H1 (cell line): Measurements from ENCODE around the gene U2SURP. TPM values are rescaled to one million over a fixed set of nuclear protein-coding genes. Genes with fewer than 3 reads are reported as not detected.

Source experiments
- CTCF ChIA-PET: fragments of 300-600 bp; sonication (Branson Sonifier 250); formaldehyde crosslinking; loops from one replicate; lab custom pipeline; 2021; ENCODE audit not compliant: partially characterized antibody; lab: Charles Lee
- POLR2A ChIA-PET: fragments of 300-600 bp; sonication (Branson Sonifier 250); formaldehyde crosslinking; loops from one replicate; lab custom pipeline; 2021; ENCODE audit warnings: inconsistent platforms; ENCODE audit not compliant: partially characterized antibody; lab: Charles Lee
- DNase-seq, 2 experiments: peaks; one replicate each; pipeline versions ENCODE4 v3.0.0 to v3.0.0-alpha.2; 2010 to 2022; ENCODE audit warnings: low spot score in 2 of 2, low read depth in 1 of 2, mixed read lengths in 1 of 2
- FAIRE-seq: peaks from 2 replicates; lab custom pipeline; 2011; peaks lifted over from hg19 to GRCh38; lab: Jason Lieb, UNC
- H2AFZ ChIP-seq: 2 replicates; pipeline ENCODE4 v1.8.1; 2012; ENCODE audit warnings: low read length, inconsistent platforms
- H2AK5ac ChIP-seq: 2 replicates; pipeline ENCODE4 v1.6.1; 2013; ENCODE audit warnings: low read depth, low read length
- H2BK120ac ChIP-seq: replicated peaks from 2 replicates; pipeline ENCODE3; 2013; ENCODE audit warnings: low read depth, low read length, inconsistent platforms
- H2BK12ac ChIP-seq: 2 replicates; pipeline ENCODE4 v1.6.1; 2013; ENCODE audit warnings: low read depth, low read length
- H2BK15ac ChIP-seq: 2 replicates; pipeline ENCODE4 v1.6.1; 2013; ENCODE audit warnings: low read length
- H2BK20ac ChIP-seq: 2 replicates; pipeline ENCODE4 v1.6.1; 2013; ENCODE audit warnings: low read length
- H2BK5ac ChIP-seq: 2 replicates; pipeline ENCODE4 v1.6.1; 2013; ENCODE audit warnings: low read depth, low read length
- H3K14ac ChIP-seq: 2 replicates; pipeline ENCODE4 v1.6.1; 2013; ENCODE audit warnings: inconsistent platforms; ENCODE audit not compliant: insufficient read length
- H3K18ac ChIP-seq: 2 replicates; pipeline ENCODE4 v1.6.1; 2013; ENCODE audit warnings: low read length; ENCODE audit errors: extremely low read depth
- H3K23ac ChIP-seq: 2 replicates; pipeline ENCODE4 v1.6.1; 2013; ENCODE audit warnings: inconsistent platforms; ENCODE audit not compliant: insufficient read length
- H3K23me2 ChIP-seq: 2 replicates; pipeline ENCODE4 v1.6.1; 2013; ENCODE audit warnings: low read depth, low read length
- H3K27ac ChIP-seq: 2 replicates; pipeline ENCODE4 v1.6.1; 2011; ENCODE audit warnings: low read depth, low read length, inconsistent platforms
- H3K27me3 ChIP-seq, 4 experiments: replicated peaks in 1 of 4; 1 replicate in 1 of 4; 2 replicates in 3 of 4; pipeline versions ENCODE4 v1.6.1 to v1.8.1; 2011 to 2013; ENCODE audit warnings: low read length in 3 of 4, mild to moderate bottlenecking in 3 of 4, inconsistent platforms in 2 of 4, mixed read lengths in 2 of 4, moderate library complexity in 1 of 4; ENCODE audit not compliant: control insufficient read depth in 3 of 4, insufficient read depth in 3 of 4; ENCODE audit errors: extremely low read depth in 1 of 4
- H3K36me3 ChIP-seq, 4 experiments: 2 replicates each; pipeline versions ENCODE4 v1.6.1 to v1.8.1; 2011 to 2013; ENCODE audit warnings: mild to moderate bottlenecking in 4 of 4, low read length in 3 of 4, moderate library complexity in 2 of 4, control low read depth in 1 of 4, inconsistent platforms in 1 of 4; ENCODE audit not compliant: insufficient read depth in 4 of 4, control insufficient read depth in 2 of 4
- H3K4ac ChIP-seq: replicated peaks from 2 replicates; pipeline ENCODE3; 2013; ENCODE audit warnings: low read length, low read depth, mixed read lengths, inconsistent platforms; ENCODE audit not compliant: insufficient read length
- H3K4me1 ChIP-seq, 4 experiments: replicated peaks in 1 of 4; 1 replicate in 1 of 4; 2 replicates in 3 of 4; pipeline versions ENCODE4 v1.6.1 to v1.8.1; 2011 to 2013; ENCODE audit warnings: low read length in 3 of 4, inconsistent platforms in 2 of 4, mixed read lengths in 1 of 4; ENCODE audit not compliant: insufficient read depth in 4 of 4, control insufficient read depth in 3 of 4
- H3K4me2 ChIP-seq, 2 experiments: 2 replicates each; pipeline versions ENCODE4 v1.6.1 to v1.8.1; 2011 to 2013; ENCODE audit warnings: low read depth in 2 of 2, low read length in 2 of 2, control low read depth in 1 of 2, inconsistent platforms in 1 of 2, mild to moderate bottlenecking in 1 of 2; ENCODE audit not compliant: insufficient read depth in 1 of 2
- H3K4me3 ChIP-seq, 4 experiments: fragments of 200-600, 300-600 bp in 1 of 4; sonication (generic), shearing (Covaris generic), sonication (Bioruptor Twin) in 1 of 4; 2 replicates each; pipeline versions ENCODE4 v1.5.1 to v1.8.1; 2011 to 2016; ENCODE audit warnings: low read length in 4 of 4, low read depth in 3 of 4, control low read depth in 2 of 4, inconsistent platforms in 2 of 4, mild to moderate bottlenecking in 2 of 4, mixed read lengths in 1 of 4, moderate library complexity in 1 of 4; ENCODE audit not compliant: insufficient read depth in 2 of 4; ENCODE audit errors: extremely low read depth in 1 of 4
- H3K56ac ChIP-seq: replicated peaks from 2 replicates; pipeline ENCODE3; 2013; ENCODE audit warnings: low read depth, mild to moderate bottlenecking, mixed read lengths, low read length, inconsistent platforms; ENCODE audit not compliant: insufficient read length
- H3K79me1 ChIP-seq: 2 replicates; pipeline ENCODE4 v1.6.1; 2013; ENCODE audit warnings: low read depth, low read length, control low read depth
- H3K79me2 ChIP-seq, 2 experiments: 2 replicates each; pipeline versions ENCODE4 v1.6.1 to v1.8.1; 2012 to 2013; ENCODE audit warnings: low read length in 2 of 2, mild to moderate bottlenecking in 2 of 2, inconsistent platforms in 1 of 2; ENCODE audit not compliant: insufficient read depth in 2 of 2, control insufficient read depth in 1 of 2
- H3K9ac ChIP-seq, 4 experiments: replicated peaks in 1 of 4; 1 replicate in 1 of 4; 2 replicates in 3 of 4; pipeline versions ENCODE4 v1.6.1 to v1.8.1; 2011 to 2013; ENCODE audit warnings: low read depth in 3 of 4, low read length in 3 of 4, control low read depth in 2 of 4, mild to moderate bottlenecking in 2 of 4, moderate library complexity in 2 of 4, inconsistent platforms in 1 of 4; ENCODE audit errors: extremely low read depth in 1 of 4
- H3K9me3 ChIP-seq, 2 experiments: 2 replicates each; pipeline versions ENCODE4 v1.6.1 to v1.8.1; 2012 to 2013; ENCODE audit warnings: mild to moderate bottlenecking in 2 of 2, moderate library complexity in 2 of 2, control low read depth in 1 of 2, inconsistent platforms in 1 of 2, low read depth in 1 of 2, low read length in 1 of 2, mixed read lengths in 1 of 2; ENCODE audit not compliant: insufficient read depth in 2 of 2
- H4K20me1 ChIP-seq, 2 experiments: replicated peaks in 1 of 2; 2 replicates each; pipeline versions ENCODE3 to v1.8.1; 2011 to 2013; ENCODE audit warnings: inconsistent platforms in 2 of 2, low read length in 2 of 2, mild to moderate bottlenecking in 1 of 2; ENCODE audit not compliant: insufficient read depth in 2 of 2, control insufficient read depth in 1 of 2
- H4K5ac ChIP-seq: 2 replicates; pipeline ENCODE4 v1.6.1; 2013; ENCODE audit warnings: low read length, low read depth, mixed read lengths, inconsistent platforms; ENCODE audit not compliant: insufficient read length
- H4K8ac ChIP-seq: 2 replicates; pipeline ENCODE4 v1.8.0; 2013; ENCODE audit warnings: mild to moderate bottlenecking, moderate library complexity, low read length, inconsistent platforms; ENCODE audit not compliant: insufficient read depth; ENCODE audit errors: extremely low read depth
- H4K91ac ChIP-seq: replicated peaks from 2 replicates; pipeline ENCODE3; 2013; ENCODE audit warnings: low read length, mixed read lengths, inconsistent platforms; ENCODE audit not compliant: insufficient read length
- GABPA ChIP-seq: IDR thresholded peaks from 2 replicates; pipeline ENCODE4 v1.6.1; 2011; ENCODE audit warnings: mild to moderate bottlenecking, low read length, moderate library complexity, borderline replicate concordance; ENCODE audit not compliant: insufficient read depth
- KDM1A ChIP-seq: fragments of 200-600, 300-600 bp; sonication (generic); IDR thresholded peaks from 2 replicates; pipeline ENCODE4 v1.7.1; 2016; ENCODE audit warnings: mild to moderate bottlenecking, low read length, borderline replicate concordance
- NANOG ChIP-seq: IDR thresholded peaks from 2 replicates; pipeline ENCODE4 v1.6.1; 2011; ENCODE audit warnings: low read length, low read depth, mild to moderate bottlenecking, inconsistent platforms; ENCODE audit not compliant: insufficient read depth, poor library complexity, severe bottlenecking
- WGBS, 2 experiments: shearing (Covaris generic) in 1 of 2; methylation state at CpG; one replicate each; pipeline versions ENCODE4 v1.1.6 to v1.1.7; 2013 to 2015; ENCODE audit warnings: low lambda C conversion rate in 2 of 2, mixed read lengths in 2 of 2, inconsistent platforms in 1 of 2, low coverage in 1 of 2, missing lambda C conversion rate in 1 of 2; ENCODE audit not compliant: insufficient replicate concordance in 2 of 2, insufficient coverage in 1 of 2, insufficient read length in 1 of 2; ENCODE audit errors: extremely low coverage in 1 of 2, missing lambda C conversion rate in 1 of 2; 5-methylcytosine and 5-hydroxymethylcytosine counted together
- polyA plus RNA-seq, 7 experiments: library from polyadenylated mRNA; depleted of rRNA in 3 of 7; stranded (reverse) in 5 of 7; unstranded in 2 of 7; fragments of >200 nt in 5 of 7; fragments of 200-250 nt in 2 of 7; gene quantifications; 1 replicate in 5 of 7; 2 replicates in 1 of 7; 4 replicates in 1 of 7; pipeline versions ENCODE4 v1.2.1 to v1.2.3, GENCODE V29; 2011 to 2013; ENCODE audit warnings: missing spikeins in 2 of 7, mixed read lengths in 2 of 7
- total RNA-seq: library from RNA; stranded (reverse); fragmentation: NEBNext Ultra II Directional; extraction: Animal tissue kit (Norgen Biotek cat#: 25700); gene quantifications from 2 replicates; pipeline ENCODE4 v1.2.1, GENCODE V29; 2021

Gene U2SURP
- total and polyA plus RNA-seq, 2 of the 8 experiments (the other 6 are each of a cell fraction or from before 2014, with no cell fraction given): 22.2 to 167 TPM

GRCh38 chr3:143002727-143003126 lies 1.4 kb downstream of the U2SURP start:
- H3K9ac ChIP-seq: peak overlapping the region; percentile 89 to 98 (median 94)

More at GRCh38 chr3:143002727-143003126, 1.4 kb downstream of the U2SURP start:
- Histone ChIP-seq H2BK20ac (no peak overlapping the region), H3K4ac (no peak overlapping the region), H2BK15ac (no peak overlapping the region), H2BK5ac (no peak overlapping the region), H3K4me2 (peak overlapping the region; percentile 78 to 85), H3K18ac (no peak overlapping the region), H3K4me3 (peak overlapping the region; percentile 81 to 99 (median 90)), H2AFZ (no peak overlapping the region), H3K27ac (peak overlapping the region; percentile 89), H2AK5ac (no peak overlapping the region), H3K36me3 (no peaks in the 10 kb centered on the region), H3K14ac (no peak overlapping the region), H2BK12ac (no peak overlapping the region), H2BK120ac (no peak overlapping the region), H3K56ac (no peak overlapping the region), H3K23me2 (peaks cover 7% of the 10 kb centered on the region; the same call in 1 of the 2 replicates), H4K91ac (no peak overlapping the region), H4K5ac (peak overlapping the region; percentile 36), H4K8ac (no peak overlapping the region), H3K9me3 (no peaks in the 10 kb centered on the region), H3K79me2 (peaks cover 51 to 67% of the 10 kb centered on the region in 2 experiments), H3K79me1 (no peaks in the 10 kb centered on the region; the same call in 1 of the 2 replicates), H4K20me1 (peaks cover 3 to 8% of the 10 kb centered on the region in 2 experiments), H3K4me1 (peaks cover 0 to 4% (median 2%) of the 10 kb centered on the region in 4 experiments; a peak in 2 of 7 replicates), H3K23ac (no peak overlapping the region), H3K27me3 (no peaks in the 10 kb centered on the region)
- TF ChIP-seq KDM1A: no peak
- TF ChIP-seq GABPA: no peak
- TF ChIP-seq NANOG: no peak
- CTCF ChIA-PET: interaction anchor here (0.6 to 2.6 kb wide), 9 partner anchors 9 to 76 kb away, joined by 3 to 12 read pairs (median 4); no protein-coding TSS in a partner anchor
- no peak for FAIRE-seq
- POLR2A ChIA-PET: interaction anchor here (0.7 to 3.2 kb wide), 10 partner anchors 8 to 140 kb away, joined by 3 to 25 read pairs (median 6); partner anchors contain the start of gene PAQR9
- WGBS, 2 experiments: 14% methylated on average over 9 of the region's 9 CpGs; no CpG with 5 or more reads in 1 of the 2 experiments
- DNase-seq: no peak
